HepG2 (cell line): Measurements from ENCODE around the gene CASKIN2. TPM values are rescaled to one million over a fixed set of nuclear protein-coding genes. Genes with fewer than 3 reads are reported as not detected.
A peak's percentile ranks its signal among the peaks of the same experiment; 100 is the strongest.

ENCODE experiments used
- E2F5 ChIP-seq: sonication (generic); formaldehyde crosslinking; conservative IDR thresholded peaks from 2 replicates; pipeline ENCODE4 v1.4.0; 2020; ENCODE audit warnings: missing genetic modification reagents
- FIP1L1 ChIP-seq: fragments of 200-400 bp; formaldehyde crosslinking; IDR thresholded peaks from 2 replicates; pipeline ENCODE4 v1.6.1; 2018; ENCODE audit warnings: low read depth, mild to moderate bottlenecking, low read length, moderate library complexity, borderline replicate concordance; ENCODE audit not compliant: insufficient read depth
- FOXJ3 ChIP-seq: sonication (generic); formaldehyde crosslinking; IDR thresholded peaks from 2 replicates; pipeline ENCODE4 v1.4.0; 2020; ENCODE audit warnings: missing genetic modification reagents, mild to moderate bottlenecking, borderline replicate concordance
- GLI4 ChIP-seq: sonication (generic); formaldehyde crosslinking; IDR thresholded peaks from 2 replicates; pipeline ENCODE4 v1.5.1; 2020; ENCODE audit warnings: missing genetic modification reagents, mild to moderate bottlenecking, moderate library complexity, borderline replicate concordance
- HNF4G ChIP-seq, 2 experiments: sonication (generic) in 1 of 2; formaldehyde crosslinking in 1 of 2; IDR thresholded peaks; 2 replicates each; pipeline versions ENCODE4 v1.4.0 to v1.6.1; 2011 to 2020; ENCODE audit warnings: borderline replicate concordance in 2 of 2, low read depth in 2 of 2, mild to moderate bottlenecking in 2 of 2, low read length in 1 of 2, missing genetic modification reagents in 1 of 2, moderate library complexity in 1 of 2
- HOXD1 ChIP-seq: sonication (generic); formaldehyde crosslinking; IDR thresholded peaks from 2 replicates; pipeline ENCODE4 v1.5.0; 2020; ENCODE audit warnings: missing genetic modification reagents
- KDM6A ChIP-seq: IDR thresholded peaks from 2 replicates; pipeline ENCODE4 v1.6.1; 2016; ENCODE audit warnings: low read depth
- MED8 ChIP-seq: sonication (generic); formaldehyde crosslinking; IDR thresholded peaks from 2 replicates; pipeline ENCODE4 v1.8.1; 2023; ENCODE audit warnings: mild to moderate bottlenecking, missing genetic modification reagents; ENCODE audit not compliant: insufficient replicate concordance
- POGK ChIP-seq: sonication (generic); formaldehyde crosslinking; conservative IDR thresholded peaks from 2 replicates; pipeline ENCODE4 v1.8.0; 2022; ENCODE audit warnings: mild to moderate bottlenecking, moderate library complexity, missing genetic modification reagents
- SKI ChIP-seq: fragments of 450-650 bp; IDR thresholded peaks from one replicate; pipeline ENCODE4 v1.6.1; 2018; ENCODE audit warnings: mild to moderate bottlenecking; ENCODE audit not compliant: partially characterized antibody
- SMAD1 ChIP-seq: sonication (generic); formaldehyde crosslinking; IDR thresholded peaks from 2 replicates; pipeline ENCODE4 v1.4.0; 2020; ENCODE audit warnings: missing genetic modification reagents, low read depth, mild to moderate bottlenecking, borderline replicate concordance
- SNAI1 ChIP-seq: sonication (generic); formaldehyde crosslinking; IDR thresholded peaks from 2 replicates; pipeline ENCODE4 v1.5.0; 2020; ENCODE audit warnings: mild to moderate bottlenecking, missing genetic modification reagents, borderline replicate concordance
- SNAPC5 ChIP-seq: sonication (generic); formaldehyde crosslinking; IDR thresholded peaks from 2 replicates; pipeline ENCODE4 v1.8.1; 2023; ENCODE audit warnings: mild to moderate bottlenecking, missing genetic modification reagents, borderline replicate concordance
- ZBTB7A ChIP-seq: sonication (generic); formaldehyde crosslinking; IDR thresholded peaks from 2 replicates; pipeline ENCODE4 v1.8.0; 2022; ENCODE audit warnings: mild to moderate bottlenecking, missing genetic modification reagents
- ZNF205 ChIP-seq: IDR thresholded peaks from 2 replicates; pipeline ENCODE4 v1.6.1; 2018; ENCODE audit warnings: missing biosample characterization, missing genetic modification reagents
- ZNF251 ChIP-seq: sonication (generic); formaldehyde crosslinking; IDR thresholded peaks from 2 replicates; pipeline ENCODE4 v1.9.0; 2021; ENCODE audit warnings: mild to moderate bottlenecking, missing genetic modification reagents
- ZNF256 ChIP-seq: sonication (generic); formaldehyde crosslinking; conservative IDR thresholded peaks from 2 replicates; pipeline ENCODE4 v1.4.0; 2020; ENCODE audit warnings: missing genetic modification reagents
- ZNF609 ChIP-seq: sonication (generic); formaldehyde crosslinking; IDR thresholded peaks from 2 replicates; pipeline ENCODE4 v1.4.0; 2020; ENCODE audit warnings: mild to moderate bottlenecking, missing genetic modification reagents, borderline replicate concordance
- ZNF652 ChIP-seq: IDR thresholded peaks from 2 replicates; pipeline ENCODE4 v1.6.1; 2016; ENCODE audit warnings: low read depth, borderline replicate concordance
- ZZZ3 ChIP-seq: sonication (generic); formaldehyde crosslinking; IDR thresholded peaks from 2 replicates; pipeline ENCODE4 v1.4.0; 2020; ENCODE audit warnings: missing genetic modification reagents, mild to moderate bottlenecking, borderline replicate concordance
- polyA plus RNA-seq, 8 experiments: library from polyadenylated mRNA; depleted of rRNA in 3 of 8; stranded (reverse) in 7 of 8; unstranded in 1 of 8; fragments of >200 nt; fragmentation: Illumina TruSeq in 4 of 8; extraction: Trizol in 4 of 8; gene quantifications; 2 replicates each; pipeline versions ENCODE4 v1.2.1 to v1.2.3, GENCODE V29; 2011 to 2016; ENCODE audit warnings: low read depth in 4 of 8, missing spikeins in 1 of 8, mixed read lengths in 1 of 8; ENCODE audit not compliant: insufficient read depth in 1 of 8
- total RNA-seq, 5 experiments: library from RNA; depleted of rRNA; stranded (reverse); fragments of >200 nt; fragmentation: Illumina TruSeq; extraction: Trizol; gene quantifications; 2 replicates each; pipeline ENCODE4 v1.2.3, GENCODE V29; 2016; ENCODE audit warnings: low read depth in 1 of 5

CASKIN2 gene
- total and polyA plus RNA-seq, 2 of the 13 experiments (the other 11 are each of a cell fraction or from before 2014, with no cell fraction given): 5.2 to 7.8 TPM

- TF ChIP-seq ZNF609 (CRISPR knock-in tag) (peak; percentile 51; the same call in 1 of the 2 replicates), ZNF652 (CRISPR knock-in tag) (no peak), HNF4G (IDR thresholded peaks at IDR 0.05; ENCODE audit: borderline replicate concordance, low read depth, low read length) (no peak), HNF4G (CRISPR knock-in tag; IDR thresholded peaks at IDR 0.05; ENCODE audit: borderline replicate concordance, low read depth) (no peak; the same call in 1 of the 2 replicates), GLI4 (CRISPR knock-in tag) (peak; percentile 73), SNAI1 (CRISPR knock-in tag) (peak; percentile 95), ZBTB7A (peak; percentile 48; the same call in 1 of the 2 replicates), SNAPC5 (no peak), FIP1L1 (no peak), SMAD1 (no peak; the same call in 1 of the 2 replicates), ZNF256 (CRISPR knock-in tag) (no peak), HOXD1 (no peak; the same call in 1 of the 2 replicates), POGK (peak; percentile 25; the same call in 1 of the 2 replicates), ZNF251 (CRISPR knock-in tag) (peak; percentile 81; the same call in 1 of the 2 replicates), E2F5 (CRISPR knock-in tag) (no peak), FOXJ3 (CRISPR knock-in tag) (peak; percentile 43; the same call in 1 of the 2 replicates), KDM6A (CRISPR knock-in tag) (no peak), MED8 (CRISPR knock-in tag) (peak; percentile 61), ZNF205 (CRISPR knock-in tag) (peak; percentile 67; the same call in 1 of the 2 replicates), SKI (no peak), ZZZ3 (CRISPR knock-in tag) (no peak; the same call in 1 of the 2 replicates)
Measured at GRCh38 chr17:75549246-75550138, 34.2 kb upstream of the CASKIN2 start (continued).
